K562 (cell line): Measurements from ENCODE around the gene KCNT1. TPM values are rescaled to one million over a fixed set of nuclear protein-coding genes. Genes with fewer than 3 reads are reported as not detected.

Experiments
- ATAC-seq: fragments of 200-7000 bp; cut with Tn5 transposase; 3 replicates; pipeline ENCODE4 v1.9.1; 2020; ENCODE audit warnings: moderate library complexity
- BruUV-seq: library from RNA; stranded (reverse); fragments of 400-500 nt; replicated peaks from 2 replicates; lab custom pipeline; 2021; lab: Mats Ljungman, UMichigan
- CTCF ChIA-PET: fragments of 300-600 bp; formaldehyde crosslinking; extraction: SDS; loops from one replicate; lab custom pipeline; 2021; ENCODE audit warnings: low intra/inter-chr PET ratio; lab: Yijun Ruan, JAX
- POLR2A ChIA-PET: fragments of 300-600, 350-650 bp; sonication (Branson Sonifier 250); formaldehyde crosslinking; extraction: SDS; loops from one replicate; lab custom pipeline; 2021; ENCODE audit warnings: antibody characterized with exemption, inconsistent platforms; lab: Yijun Ruan, JAX
- DNase-seq, 4 experiments: peaks; one replicate each; pipeline versions ENCODE4 v3.0.0 to v3.0.0-alpha.2; 2011 to 2018; ENCODE audit warnings: low spot score in 3 of 4, mixed read lengths in 3 of 4; ENCODE audit errors: extremely low read depth in 1 of 4
- FAIRE-seq: peaks from 2 replicates; lab custom pipeline; 2011; peaks lifted over from hg19 to GRCh38; lab: Jason Lieb, UNC
- H2AFZ ChIP-seq: 2 replicates; pipeline ENCODE4 v1.6.0; 2011; ENCODE audit warnings: low read depth, low read length, control low read depth, inconsistent platforms
- H3K27ac ChIP-seq: fragments of 200-600 bp; 3 replicates; pipeline ENCODE4 v1.8.0; 2011; ENCODE audit warnings: low read depth, mild to moderate bottlenecking, control low read depth, inconsistent platforms, low read length, moderate library complexity, mixed read lengths; ENCODE audit errors: extremely low read depth
- H3K27me3 ChIP-seq, 2 experiments: fragments of 300-600 bp in 1 of 2; 2 replicates in 1 of 2; 3 replicates in 1 of 2; pipeline versions ENCODE4 v1.6.0 to v1.8.0; 2011; ENCODE audit warnings: inconsistent platforms in 2 of 2, low read length in 2 of 2, mild to moderate bottlenecking in 1 of 2, mixed read lengths in 1 of 2, moderate library complexity in 1 of 2; ENCODE audit not compliant: control insufficient read depth in 2 of 2, insufficient read depth in 2 of 2
- H3K36me3 ChIP-seq: fragments of 300-600 bp; 3 replicates; pipeline ENCODE4 v1.8.0; 2011; ENCODE audit warnings: mild to moderate bottlenecking, low read length, inconsistent platforms; ENCODE audit not compliant: control insufficient read depth, insufficient read depth
- H3K4me1 ChIP-seq, 2 experiments: fragments of 200-600 bp in 1 of 2; replicated peaks in 1 of 2; 2 replicates in 1 of 2; 3 replicates in 1 of 2; pipeline versions ENCODE4 v1.5.1 to v1.8.0; 2011; ENCODE audit warnings: inconsistent platforms in 2 of 2, low read length in 2 of 2, mild to moderate bottlenecking in 1 of 2, mixed read lengths in 1 of 2, moderate library complexity in 1 of 2; ENCODE audit not compliant: control insufficient read depth in 2 of 2, insufficient read depth in 2 of 2
- H3K4me2 ChIP-seq: 2 replicates; pipeline ENCODE4 v1.6.1; 2011; ENCODE audit warnings: low read length, control low read depth, inconsistent platforms, mixed read lengths; ENCODE audit not compliant: insufficient read depth
- H3K4me3 ChIP-seq: fragments of 200-600 bp; sonication (generic), shearing (Covaris generic); 2 replicates; pipeline ENCODE4 v1.5.1; 2016; ENCODE audit warnings: control low read depth, inconsistent platforms
- H3K79me2 ChIP-seq: fragments of 200-600 bp; 3 replicates; pipeline ENCODE4 v1.8.0; 2011; ENCODE audit warnings: low read length, inconsistent platforms; ENCODE audit not compliant: control insufficient read depth, insufficient read depth
- H3K9ac ChIP-seq, 2 experiments: 2 replicates each; pipeline versions ENCODE4 v1.6.0 to v1.6.1; 2011; ENCODE audit warnings: low read depth in 2 of 2, low read length in 2 of 2, control low read depth in 1 of 2, inconsistent platforms in 1 of 2, mild to moderate bottlenecking in 1 of 2, mixed read lengths in 1 of 2; ENCODE audit not compliant: insufficient read depth in 1 of 2
- H3K9me1 ChIP-seq: one replicate; pipeline ENCODE4 v1.6.0; 2011; ENCODE audit warnings: inconsistent platforms, mild to moderate bottlenecking, low read length, moderate library complexity; ENCODE audit not compliant: control insufficient read depth, insufficient read depth
- H3K9me3 ChIP-seq: replicated peaks from 2 replicates; pipeline ENCODE4 v1.5.1; 2011; ENCODE audit warnings: low read depth, low read length, inconsistent platforms; ENCODE audit not compliant: control insufficient read depth, insufficient read depth
- H4K20me1 ChIP-seq: replicated peaks from 2 replicates; pipeline ENCODE4 v1.6.1; 2011; ENCODE audit warnings: low read length, inconsistent platforms, mixed read lengths; ENCODE audit not compliant: control insufficient read depth, insufficient read depth
- BCOR ChIP-seq: fragments of 450-650 bp; IDR thresholded peaks from 2 replicates; pipeline ENCODE4 v1.6.1; 2016
- GMEB1 ChIP-seq: fragments of 250-450 bp; sonication (Bioruptor Pico); IDR thresholded peaks from 2 replicates; pipeline ENCODE4 v1.4.0; 2020; ENCODE audit warnings: mild to moderate bottlenecking
- HNRNPLL ChIP-seq: fragments of 200-400 bp; formaldehyde crosslinking; IDR thresholded peaks from 2 replicates; pipeline ENCODE4 v1.6.1; 2017; ENCODE audit warnings: low read length, low read depth, mild to moderate bottlenecking; ENCODE audit not compliant: poor library complexity, severe bottlenecking
- MAFG ChIP-seq: fragments of 450-650 bp; conservative IDR thresholded peaks from 2 replicates; pipeline ENCODE4 v1.6.1; 2016; ENCODE audit warnings: missing genetic modification characterization, missing compliant biosample characterization
- NUFIP1 ChIP-seq: fragments of 450-650 bp; IDR thresholded peaks from 2 replicates; pipeline ENCODE4 v1.6.1; 2018; ENCODE audit not compliant: partially characterized antibody
- RFX7 ChIP-seq: fragments of 250-450 bp; sonication (Bioruptor Pico); IDR thresholded peaks from 2 replicates; pipeline ENCODE4 v1.5.1; 2021; ENCODE audit warnings: mild to moderate bottlenecking
- SMARCA5 ChIP-seq: fragments of 450-650 bp; IDR thresholded peaks from 2 replicates; pipeline ENCODE4 v1.6.1; 2016
- USF1 ChIP-seq: sonication (generic); formaldehyde crosslinking; IDR thresholded peaks from 2 replicates; pipeline ENCODE4 v1.9.0; 2022; ENCODE audit warnings: mild to moderate bottlenecking, missing genetic modification reagents
- VEZF1 ChIP-seq: fragments of 200-800 bp; sonication (Bioruptor generic); IDR thresholded peaks from 2 replicates; pipeline ENCODE4 v1.6.1; 2017; ENCODE audit warnings: missing genetic modification characterization, missing compliant biosample characterization
- ZNF23 ChIP-seq: fragments of 250-450 bp; sonication (Bioruptor Pico); IDR thresholded peaks from 2 replicates; pipeline ENCODE4 v1.4.0; 2020; ENCODE audit warnings: mild to moderate bottlenecking
- ZZZ3 ChIP-seq: fragments of 450-650 bp; IDR thresholded peaks from 2 replicates; pipeline ENCODE4 v1.6.1; 2016; ENCODE audit warnings: antibody characterized with exemption, mild to moderate bottlenecking, moderate library complexity
- WGBS: fragments of 100-300 bp; shearing (Covaris generic); methylation state at CpG from one replicate; pipeline ENCODE4 v1.1.6; 2016; ENCODE audit warnings: low coverage, mixed read lengths; ENCODE audit not compliant: insufficient coverage; ENCODE audit errors: missing lambda C conversion rate; 5-methylcytosine and 5-hydroxymethylcytosine counted together
- in situ Hi-C: fragments of 300-500 bp; cut with MboI; formaldehyde crosslinking; loops from 4 replicates; pipeline ENCODE4 v1.15.0; 2018; ENCODE audit warnings: inconsistent platforms, mixed read lengths
- intact Hi-C: fragments of 100-400 bp; cut with micrococcal nuclease; formaldehyde crosslinking; loops from 2 replicates; pipeline ENCODE4 v1.14.2; 2022
- polyA plus RNA-seq, 8 experiments: library from polyadenylated mRNA; depleted of rRNA in 4 of 8; stranded (reverse) in 5 of 8; unstranded in 3 of 8; fragments of >200 nt; fragmentation: Nextera tagmentation in 2 of 8; fragmentation: Illumina TruSeq in 1 of 8; extraction: Ambion mirVana in 2 of 8; extraction: Trizol in 1 of 8; gene quantifications; 2 replicates each; pipeline versions ENCODE4 v1.2.1 to v1.2.3, GENCODE V29; 2011 to 2014; ENCODE audit warnings: inconsistent platforms in 1 of 8, missing spikeins in 1 of 8
- total RNA-seq, 7 experiments: library from RNA; depleted of rRNA in 6 of 7; stranded (reverse); fragments of >200 nt in 6 of 7; fragmentation: Illumina TruSeq in 2 of 7; extraction: Trizol in 2 of 7; gene quantifications; 2 replicates each; pipeline versions ENCODE4 v1.2.1 to v1.2.3, GENCODE V29; 2011 to 2021; ENCODE audit warnings: low replicate concordance in 1 of 7

The KCNT1 gene
- total and polyA plus RNA-seq, 9 of the 15 experiments (the other 6 are each of a cell fraction or from before 2014, with no cell fraction given), result 0.05 TPM; not detected in 8

- H3K4me1 ChIP-seq, result peaks cover 0 to 38% of the 10 kb centered on the region in 2 experiments; a peak in 2 of 5 replicates
- TF ChIP-seq MAFG (tag) (no peak), USF1 (CRISPR knock-in tag) (peak; percentile 29; the same call in 1 of the 2 replicates)
- POLR2A ChIA-PET, result interaction anchor here (0.5 to 1.0 kb wide), 2 partner anchors 23 to 340 kb away, joined by 4 to 5 read pairs; no protein-coding TSS in a partner anchor
- peaks cover 3 to 49% of the 10 kb centered on the region in 2 experiments; a peak in 3 of 5 replicates for H3K27me3 ChIP-seq
- DNase-seq (no peak), FAIRE-seq (no peak), ATAC-seq (no peak)
- H2AFZ ChIP-seq, result no peak overlapping the region
- in situ Hi-C loops (no loop called here), intact Hi-C loops (no loop called here)
- peaks cover 6% of the 10 kb centered on the region for H3K9me1 ChIP-seq
- H3K9ac ChIP-seq, result no peak overlapping the region
- H3K36me3 ChIP-seq, result no peaks in the 10 kb centered on the region
- H4K20me1 ChIP-seq, result peaks cover 6% of the 10 kb centered on the region
- CTCF ChIA-PET, result no interaction called here
- no peak overlapping the region for H3K27ac ChIP-seq
- 9% methylated on average over 28 of the region's 32 CpGs for WGBS
- H3K4me3 ChIP-seq, result no peak overlapping the region
- H3K79me2 ChIP-seq, result no peaks in the 10 kb centered on the region
- no TSS peak for BruUV-seq
- H3K4me2 ChIP-seq, result no peak overlapping the region
- H3K9me3 ChIP-seq, result peaks cover 3% of the 10 kb centered on the region; the same call in 1 of the 2 replicates
Measured at GRCh38 chr9:135769489-135770202, 67.7 kb downstream of the KCNT1 start.

- Histone ChIP-seq H3K4me3 (no peak overlapping the region), H3K27ac (no peak overlapping the region), H3K9me1 (peaks cover 6% of the 10 kb centered on the region), H2AFZ (no peak overlapping the region), H3K79me2 (no peaks in the 10 kb centered on the region), H3K4me2 (no peak overlapping the region), H4K20me1 (peaks cover 6% of the 10 kb centered on the region), H3K36me3 (no peaks in the 10 kb centered on the region), H3K27me3 (peaks cover 3 to 54% of the 10 kb centered on the region in 2 experiments; a peak in 3 of 5 replicates), H3K9ac (no peak overlapping the region), H3K9me3 (peaks cover 3% of the 10 kb centered on the region; the same call in 1 of the 2 replicates), H3K4me1 (peaks cover 0 to 43% of the 10 kb centered on the region in 2 experiments; a peak in 2 of 5 replicates)
- DNase-seq (no peak), ATAC-seq (no peak), FAIRE-seq (no peak)
- TF ChIP-seq GMEB1 (CRISPR knock-in tag) (no peak), VEZF1 (no peak), NUFIP1 (no peak), RFX7 (CRISPR knock-in tag) (no peak), BCOR (no peak), ZNF23 (CRISPR knock-in tag) (no peak), HNRNPLL (no peak), SMARCA5 (no peak), ZZZ3 (no peak)
- intact Hi-C loops (no loop called here), in situ Hi-C loops (no loop called here)
- no TSS peak for BruUV-seq
- ChIA-PET POLR2A (interaction anchor here (1.0 kb wide), 1 partner anchor 23 kb away, joined by 4 read pairs; no protein-coding TSS in a partner anchor), CTCF (no interaction called here)
- WGBS, result 19% methylated on average over 12 of the region's 19 CpGs
Measured at GRCh38 chr9:135770203-135770535, 68.2 kb downstream of the KCNT1 start.
